ENCODE results near the gene PCDHA13. TPM values are rescaled to one million over a fixed set of nuclear protein-coding genes. Genes with fewer than 3 reads are reported as not detected.
A peak's percentile ranks its signal among the peaks of the same experiment; 100 is the strongest.
"Not testable (repeated sequence)": the region's sequence is repeated elsewhere in the genome, so short reads cannot be mapped to it uniquely, and the experiment has no call there.

Gene PCDHA13, protein sequence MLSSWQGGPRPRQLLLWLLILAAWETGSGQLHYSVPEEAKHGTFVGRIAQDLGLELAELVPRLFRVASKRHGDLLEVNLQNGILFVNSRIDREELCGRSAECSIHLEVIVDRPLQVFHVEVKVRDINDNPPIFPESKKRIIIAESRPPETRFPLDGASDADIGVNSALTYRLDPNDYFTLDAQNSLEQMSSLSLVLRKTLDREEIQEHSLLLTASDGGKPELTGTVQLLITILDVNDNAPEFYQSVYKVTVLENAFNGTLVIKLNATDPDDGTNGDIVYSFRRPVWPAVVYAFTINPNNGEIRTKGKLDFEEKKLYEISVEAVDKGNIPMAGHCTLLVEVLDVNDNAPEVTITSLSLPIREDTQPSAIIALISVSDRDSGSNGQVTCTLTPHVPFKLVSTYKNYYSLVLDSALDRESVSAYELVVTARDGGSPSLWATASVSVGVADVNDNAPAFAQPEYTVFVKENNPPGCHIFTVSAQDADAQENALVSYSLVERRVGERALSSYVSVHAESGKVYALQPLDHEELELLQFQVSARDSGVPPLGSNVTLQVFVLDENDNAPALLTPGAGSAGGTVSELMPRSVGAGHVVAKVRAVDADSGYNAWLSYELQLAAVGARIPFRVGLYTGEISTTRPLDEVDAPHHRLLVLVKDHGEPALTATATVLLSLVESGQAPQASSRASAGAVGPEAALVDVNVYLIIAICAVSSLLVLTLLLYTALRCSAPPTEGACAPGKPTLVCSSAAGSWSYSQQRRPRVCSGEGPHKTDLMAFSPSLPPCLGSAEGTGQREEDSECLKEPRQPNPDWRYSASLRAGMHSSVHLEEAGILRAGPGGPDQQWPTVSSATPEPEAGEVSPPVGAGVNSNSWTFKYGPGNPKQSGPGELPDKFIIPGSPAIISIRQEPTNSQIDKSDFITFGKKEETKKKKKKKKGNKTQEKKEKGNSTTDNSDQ
- 0.80 TPM for polyA plus RNA-seq (2013, experiment 1 of 2)
- 0.76 TPM for polyA plus RNA-seq (2013, experiment 2 of 2)

DNA sequence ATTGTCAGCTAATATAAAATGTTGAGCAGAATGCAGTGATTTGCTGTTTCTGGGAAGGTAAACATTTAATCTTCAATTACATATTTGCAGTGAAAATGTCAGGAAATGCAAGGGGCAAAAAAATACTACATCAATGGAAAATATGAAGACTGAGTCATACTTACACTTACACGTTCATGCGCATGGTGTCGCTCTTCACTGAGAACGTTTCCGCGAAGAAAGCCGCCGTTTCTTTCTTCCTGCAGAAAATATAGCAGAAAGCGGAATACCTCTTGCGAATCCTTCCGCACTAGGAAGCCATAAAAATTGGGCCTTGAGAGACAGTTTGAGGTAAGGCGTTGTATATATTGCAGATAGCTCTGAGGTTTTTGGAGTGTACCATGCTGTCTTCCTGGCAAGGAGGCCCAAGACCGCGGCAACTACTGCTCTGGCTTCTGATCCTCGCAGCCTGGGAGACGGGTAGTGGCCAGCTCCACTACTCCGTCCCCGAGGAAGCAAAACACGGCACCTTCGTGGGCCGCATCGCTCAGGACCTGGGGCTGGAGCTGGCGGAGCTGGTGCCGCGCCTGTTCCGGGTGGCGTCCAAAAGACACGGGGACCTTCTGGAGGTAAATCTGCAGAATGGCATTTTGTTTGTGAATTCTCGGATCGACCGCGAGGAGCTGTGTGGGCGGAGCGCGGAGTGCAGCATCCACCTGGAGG lies at the start of gene PCDHA13:
Gene PCDHA13, plus strand, starts transcription at position 236 of the 702 bp plus-strand sequence. Its CDS starts 145 bp downstream, at position 381.
- H3K27ac ChIP-seq (ENCODE audit: low read depth, low read length): no peak within 1 kb of the TSS

DNA sequence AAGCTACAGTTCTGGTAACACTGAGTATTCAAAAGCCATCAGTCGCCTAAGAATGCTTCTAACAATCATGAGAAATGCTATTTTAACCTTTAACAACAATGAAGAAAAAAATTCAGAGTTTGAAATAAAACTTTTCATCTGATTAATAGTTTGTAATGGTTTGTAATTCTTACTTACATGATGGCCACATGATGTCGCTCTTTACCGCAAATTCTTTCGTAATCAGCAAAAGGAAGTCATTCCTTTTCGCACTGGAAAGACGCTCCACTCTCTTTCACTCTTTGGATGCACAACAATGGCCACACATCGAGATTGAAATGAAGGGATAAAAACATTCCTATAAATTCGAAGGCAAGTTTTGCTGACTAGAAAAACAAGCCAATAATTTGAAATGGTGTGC lies 47.9 kb upstream of the PCDHA13 start, which contains the start of gene PCDHA7:
Gene PCDHA7, plus strand, starts transcription at position 277 of the 400 bp plus-strand sequence. Its CDS starts 115 bp downstream, at position 392.
- no peak within 1 kb of the TSS for H3K9ac ChIP-seq (ENCODE audit: low read depth, low read length)
- no peaks in the 10 kb centered on the region for H3K4me1 ChIP-seq (ENCODE audit: insufficient read depth, low read length)
- no peak within 1 kb of the TSS for H3K27ac ChIP-seq (ENCODE audit: low read depth, low read length)
- WGBS: 87% methylated on average over 8 of the region's 8 CpGs
- no peaks in the 10 kb centered on the region for H3K36me3 ChIP-seq (ENCODE audit: insufficient read depth, low read length)
- peak within 1 kb of the TSS; percentile 29; the same call in 1 of the 2 replicates for H3K4me3 ChIP-seq (ENCODE audit: low read length)
- H3K27me3 ChIP-seq (ENCODE audit: insufficient read depth, low read length): no peaks in the 10 kb centered on the region
- H3K9me3 ChIP-seq (ENCODE audit: insufficient read depth, low read depth, low read length): no peaks in the 10 kb centered on the region

More for the DNA sequence above, at the start of gene PCDHA13:
- WGBS: 93% methylated on average over 34 of the region's 35 CpGs
- no peaks in the 10 kb centered on the region for H3K4me1 ChIP-seq (ENCODE audit: insufficient read depth, low read length)
- H3K9ac ChIP-seq (ENCODE audit: low read depth, low read length): no peak within 1 kb of the TSS
- no peaks in the 10 kb centered on the region for H3K27me3 ChIP-seq (ENCODE audit: insufficient read depth, low read length)
- H3K9me3 ChIP-seq (ENCODE audit: insufficient read depth, low read depth, low read length): no peaks in the 10 kb centered on the region
- peaks cover 10% of the 10 kb centered on the region; the same call in 1 of the 2 replicates for H3K36me3 ChIP-seq (ENCODE audit: insufficient read depth, low read length)
- peak within 1 kb of the TSS; percentile 56 for H3K4me3 ChIP-seq (ENCODE audit: low read length)

DNA sequence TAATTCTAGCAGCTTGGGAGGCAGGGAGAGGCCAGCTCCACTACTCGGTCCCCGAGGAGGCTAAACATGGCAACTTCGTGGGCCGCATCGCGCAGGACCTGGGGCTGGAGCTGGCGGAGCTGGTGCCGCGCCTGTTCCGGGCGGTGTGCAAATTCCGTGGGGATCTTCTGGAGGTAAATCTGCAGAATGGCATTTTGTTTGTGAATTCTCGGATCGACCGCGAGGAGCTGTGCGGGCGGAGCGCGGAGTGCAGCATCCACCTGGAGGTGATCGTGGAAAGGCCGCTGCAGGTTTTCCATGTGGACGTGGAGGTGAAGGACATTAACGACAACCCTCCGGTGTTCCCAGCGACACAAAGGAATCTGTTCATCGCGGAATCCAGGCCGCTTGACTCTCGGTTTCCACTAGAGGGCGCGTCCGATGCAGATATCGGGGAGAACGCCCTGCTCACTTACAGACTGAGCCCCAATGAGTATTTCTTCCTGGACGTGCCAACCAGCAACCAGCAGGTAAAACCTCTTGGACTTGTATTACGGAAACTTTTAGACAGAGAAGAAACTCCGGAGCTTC lies 47.4 kb upstream of the PCDHA13 start:
- WGBS: 94% methylated on average over 26 of the region's 38 CpGs
- H3K4me3 ChIP-seq (ENCODE audit: low read length): peak overlapping the region; percentile 29; the same call in 1 of the 2 replicates

DNA sequence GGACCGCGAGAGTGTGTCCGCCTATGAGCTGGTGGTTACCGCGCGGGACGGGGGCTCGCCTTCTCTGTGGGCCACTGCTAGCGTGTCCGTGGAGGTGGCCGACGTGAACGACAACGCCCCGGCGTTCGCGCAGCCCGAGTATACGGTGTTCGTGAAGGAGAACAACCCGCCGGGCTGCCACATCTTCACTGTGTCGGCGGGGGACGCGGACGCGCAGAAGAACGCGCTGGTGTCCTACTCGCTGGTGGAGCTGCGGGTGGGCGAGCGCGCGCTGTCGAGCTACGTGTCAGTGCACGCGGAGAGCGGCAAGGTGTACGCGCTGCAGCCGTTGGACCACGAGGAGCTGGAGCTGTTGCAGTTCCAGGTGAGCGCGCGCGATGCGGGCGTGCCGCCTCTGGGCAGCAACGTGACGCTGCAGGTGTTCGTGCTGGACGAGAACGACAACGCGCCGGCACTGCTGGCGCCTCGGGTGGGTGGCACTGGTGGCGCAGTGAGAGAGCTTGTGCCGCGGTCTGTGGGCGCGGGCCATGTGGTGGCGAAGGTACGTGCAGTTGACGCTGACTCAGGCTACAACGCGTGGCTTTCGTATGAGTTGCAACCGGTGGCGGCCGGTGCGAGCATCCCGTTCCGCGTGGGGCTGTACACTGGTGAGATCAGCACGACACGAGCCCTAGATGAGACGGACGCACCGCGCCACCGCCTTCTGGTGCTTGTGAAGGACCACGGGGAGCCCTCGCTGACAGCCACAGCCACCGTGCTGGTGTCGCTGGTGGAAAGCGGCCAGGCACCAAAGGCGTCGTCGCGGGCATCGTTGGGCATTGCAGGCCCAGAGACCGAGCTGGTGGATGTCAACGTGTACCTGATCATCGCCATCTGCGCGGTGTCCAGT lies 46.1 kb upstream of the PCDHA13 start:
- Histone ChIP-seq H3K27me3 (ENCODE audit: insufficient read depth, low read length) (no peaks in the 10 kb centered on the region), H3K4me3 (ENCODE audit: low read length) (no peak overlapping the region), H3K27ac (ENCODE audit: low read depth, low read length) (no peak overlapping the region), H3K9ac (ENCODE audit: low read depth, low read length) (no peak overlapping the region), H3K4me1 (ENCODE audit: insufficient read depth, low read length) (no peaks in the 10 kb centered on the region), H3K9me3 (ENCODE audit: insufficient read depth, low read depth, low read length) (no peaks in the 10 kb centered on the region), H3K36me3 (ENCODE audit: insufficient read depth, low read length) (no peaks in the 10 kb centered on the region)
- 97% methylated on average over 103 of the region's 103 CpGs for WGBS

More for the DNA sequence above, 47.4 kb upstream of the PCDHA13 start:
- not testable (repeated sequence) for H3K27ac ChIP-seq (ENCODE audit: low read depth, low read length); H3K9me3 ChIP-seq (ENCODE audit: insufficient read depth, low read depth, low read length); H3K36me3 ChIP-seq (ENCODE audit: insufficient read depth, low read length); H3K27me3 ChIP-seq (ENCODE audit: insufficient read depth, low read length); H3K4me1 ChIP-seq (ENCODE audit: insufficient read depth, low read length); H3K9ac ChIP-seq (ENCODE audit: low read depth, low read length)

DNA sequence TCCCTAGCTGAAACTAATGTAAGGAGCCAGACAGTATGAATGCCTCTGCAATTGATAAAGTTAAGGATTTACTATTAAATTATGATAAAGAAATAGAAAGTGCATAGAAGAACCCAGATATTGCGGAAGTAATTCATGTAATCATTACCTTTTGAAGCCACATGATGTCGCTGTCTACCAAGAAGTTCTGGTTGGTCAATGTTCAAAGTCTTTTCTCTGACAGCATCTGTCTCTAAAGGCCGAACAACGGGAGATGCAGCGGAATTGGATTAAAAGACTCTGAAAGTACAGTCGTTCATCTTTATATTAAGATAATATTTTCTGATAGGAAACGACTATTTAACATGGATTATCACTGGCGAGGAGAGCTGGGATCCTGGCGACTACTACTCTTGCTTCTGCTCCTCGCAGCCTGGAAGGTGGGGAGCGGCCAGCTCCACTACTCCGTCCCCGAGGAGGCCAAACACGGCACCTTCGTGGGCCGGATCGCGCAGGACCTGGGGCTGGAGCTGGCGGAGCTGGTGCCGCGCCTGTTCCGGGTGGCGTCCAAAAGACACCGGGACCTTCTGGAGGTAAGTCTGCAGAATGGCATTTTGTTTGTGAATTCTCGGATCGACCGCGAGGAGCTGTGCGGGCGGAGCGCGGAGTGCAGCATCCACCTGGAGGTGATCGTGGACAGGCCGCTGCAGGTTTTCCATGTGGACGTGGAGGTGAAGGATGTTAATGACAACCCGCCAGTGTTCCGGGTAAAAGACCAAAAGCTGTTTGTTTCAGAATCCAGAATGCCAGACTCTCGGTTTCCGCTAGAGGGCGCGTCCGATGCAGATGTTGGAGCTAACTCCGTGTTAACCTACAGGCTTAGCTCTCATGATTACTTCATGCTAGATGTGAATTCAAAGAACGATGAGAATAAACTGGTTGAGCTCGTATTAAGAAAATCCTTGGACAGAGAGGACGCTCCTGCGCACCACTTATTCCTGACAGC lies 40.7 kb upstream of the PCDHA13 start, which contains the start of gene PCDHA8:
Gene PCDHA8, plus strand, starts transcription at position 210 of the 985 bp plus-strand sequence. Its CDS starts 135 bp downstream, at position 345.
- no peak within 1 kb of the TSS for H3K9ac ChIP-seq (ENCODE audit: low read depth, low read length)
- H3K27ac ChIP-seq (ENCODE audit: low read depth, low read length): no peak within 1 kb of the TSS
- no peaks in the 10 kb centered on the region for H3K27me3 ChIP-seq (ENCODE audit: insufficient read depth, low read length)
- H3K9me3 ChIP-seq (ENCODE audit: insufficient read depth, low read depth, low read length): no peaks in the 10 kb centered on the region
- H3K4me1 ChIP-seq (ENCODE audit: insufficient read depth, low read length): no peaks in the 10 kb centered on the region
- 85% methylated on average over 46 of the region's 47 CpGs for WGBS
- no peaks in the 10 kb centered on the region for H3K36me3 ChIP-seq (ENCODE audit: insufficient read depth, low read length)
- peak within 1 kb of the TSS; percentile 35 for H3K4me3 ChIP-seq (ENCODE audit: low read length)

DNA sequence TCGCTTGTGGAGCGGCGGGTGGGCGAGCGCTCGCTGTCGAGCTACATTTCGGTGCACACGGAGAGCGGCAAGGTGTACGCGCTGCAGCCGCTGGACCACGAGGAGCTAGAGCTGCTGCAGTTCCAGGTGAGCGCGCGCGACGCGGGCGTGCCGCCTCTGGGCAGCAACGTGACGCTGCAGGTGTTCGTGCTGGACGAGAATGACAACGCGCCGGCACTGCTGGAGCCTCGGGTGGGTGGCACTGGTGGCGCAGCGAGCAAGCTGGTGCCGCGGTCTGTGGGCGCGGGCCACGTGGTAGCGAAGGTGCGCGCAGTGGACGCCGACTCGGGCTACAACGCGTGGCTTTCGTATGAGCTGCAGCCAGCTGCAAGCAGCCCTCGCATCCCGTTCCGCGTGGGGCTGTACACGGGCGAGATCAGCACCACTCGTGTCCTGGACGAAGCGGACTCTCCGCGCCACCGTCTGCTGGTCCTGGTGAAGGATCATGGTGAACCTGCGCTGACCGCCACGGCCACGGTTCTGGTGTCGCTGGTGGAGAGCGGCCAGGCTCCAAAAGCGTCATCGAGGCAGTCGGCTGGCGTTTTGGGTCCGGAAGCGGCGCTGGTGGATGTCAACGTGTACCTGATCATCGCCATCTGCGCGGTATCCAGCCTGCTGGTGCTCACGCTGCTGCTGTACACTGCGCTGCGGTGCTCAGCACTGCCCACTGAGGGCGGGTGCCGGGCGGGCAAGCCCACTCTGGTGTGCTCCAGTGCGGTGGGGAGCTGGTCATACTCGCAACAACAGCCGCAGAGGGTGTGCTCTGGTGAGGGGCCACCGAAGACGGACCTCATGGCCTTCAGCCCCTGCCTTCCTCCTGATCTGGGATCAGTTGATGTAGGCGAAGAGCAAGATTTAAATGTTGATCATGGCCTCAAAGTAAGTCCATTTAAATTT lies 38.9 kb upstream of the PCDHA13 start:
- Histone ChIP-seq H3K27me3 (ENCODE audit: insufficient read depth, low read length) (no peaks in the 10 kb centered on the region), H3K4me1 (ENCODE audit: insufficient read depth, low read length) (no peaks in the 10 kb centered on the region), H3K9ac (ENCODE audit: low read depth, low read length) (no peak overlapping the region), H3K9me3 (ENCODE audit: insufficient read depth, low read depth, low read length) (no peaks in the 10 kb centered on the region), H3K27ac (ENCODE audit: low read depth, low read length) (no peak overlapping the region), H3K36me3 (ENCODE audit: insufficient read depth, low read length) (no peaks in the 10 kb centered on the region), H3K4me3 (ENCODE audit: low read length) (no peak overlapping the region)
- 97% methylated on average over 87 of the region's 87 CpGs for WGBS

DNA sequence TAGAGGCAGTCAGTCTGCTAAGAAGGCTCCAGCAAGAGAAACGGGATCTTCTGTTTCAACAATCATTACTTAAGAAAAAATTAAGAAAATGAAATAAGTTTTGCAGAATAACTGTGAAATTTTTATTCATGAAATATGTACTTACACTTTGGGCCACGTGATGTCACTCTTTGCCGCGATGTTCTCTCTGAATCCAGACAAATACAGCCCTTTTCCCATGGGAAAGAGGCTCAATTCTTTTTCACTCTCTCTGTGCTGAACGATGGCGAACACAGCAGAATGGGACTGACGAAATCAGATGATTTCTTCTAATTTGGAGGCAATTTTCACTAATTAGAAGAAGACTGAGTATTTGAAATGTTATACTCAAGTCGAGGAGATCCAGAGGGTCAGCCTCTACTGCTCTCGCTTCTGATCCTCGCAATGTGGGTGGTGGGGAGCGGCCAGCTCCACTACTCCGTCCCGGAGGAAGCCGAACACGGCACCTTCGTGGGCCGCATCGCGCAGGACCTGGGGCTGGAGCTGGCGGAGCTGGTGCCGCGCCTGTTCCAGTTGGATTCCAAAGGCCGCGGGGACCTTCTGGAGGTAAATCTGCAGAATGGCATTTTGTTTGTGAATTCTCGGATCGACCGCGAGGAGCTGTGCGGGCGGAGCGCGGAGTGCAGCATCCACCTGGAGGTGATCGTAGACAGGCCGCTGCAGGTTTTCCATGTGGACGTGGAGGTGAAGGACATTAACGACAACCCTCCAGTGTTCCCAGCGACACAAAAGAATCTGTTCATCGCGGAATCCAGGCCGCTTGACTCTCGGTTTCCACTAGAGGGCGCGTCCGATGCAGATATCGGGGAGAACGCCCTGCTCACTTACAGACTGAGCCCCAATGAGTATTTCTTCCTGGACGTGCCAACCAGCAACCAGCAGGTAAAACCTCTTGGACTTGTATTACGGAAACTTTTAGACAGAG lies 33.5 kb upstream of the PCDHA13 start, which contains the start of gene PCDHA9:
Gene PCDHA9, plus strand, starts transcription at position 244 of the 964 bp plus-strand sequence. Its CDS starts 114 bp downstream, at position 358.
- H3K9me3 ChIP-seq (ENCODE audit: insufficient read depth, low read depth, low read length); H3K36me3 ChIP-seq (ENCODE audit: insufficient read depth, low read length); H3K4me1 ChIP-seq (ENCODE audit: insufficient read depth, low read length); H3K27ac ChIP-seq (ENCODE audit: low read depth, low read length); H3K9ac ChIP-seq (ENCODE audit: low read depth, low read length); H3K27me3 ChIP-seq (ENCODE audit: insufficient read depth, low read length): not testable (repeated sequence)
- WGBS: 95% methylated on average over 39 of the region's 48 CpGs
- peak within 1 kb of the TSS; percentile 28 for H3K4me3 ChIP-seq (ENCODE audit: low read length)
